Uterus (tissue), 4 donors: ENCODE measurements around the gene LRRC7. TPM values are rescaled to one million over a fixed set of nuclear protein-coding genes. Genes with fewer than 3 reads are reported as not detected.
"Not testable (repeated sequence)": the region's sequence is repeated elsewhere in the genome, so short reads cannot be mapped to it uniquely, and the experiment has no call there.

Source experiments
- DNase-seq, 2 donors: peaks; one replicate each; pipeline ENCODE4 v3.0.0-alpha.2; 2019 to 2020
- H3K27ac ChIP-seq, 2 donors: fragments of 200-600 bp; sonication (generic); 1 replicate in 1 of 2; 2 replicates in 1 of 2; pipeline ENCODE4 v1.5.1; 2016 to 2018
- H3K27me3 ChIP-seq, 2 donors: fragments of 200-600 bp; sonication (generic); one replicate each; pipeline ENCODE4 v1.5.1; 2018 to 2019; ENCODE audit warnings: control low read depth in 1 of 2
- H3K36me3 ChIP-seq, 2 donors: fragments of 200-600 bp; sonication (generic); one replicate each; pipeline ENCODE4 v1.5.1; 2019; ENCODE audit warnings: control low read depth in 1 of 2
- H3K4me1 ChIP-seq, 2 donors: fragments of 200-600 bp; sonication (generic); one replicate each; pipeline ENCODE4 v1.5.1; 2018 to 2019; ENCODE audit warnings: control low read depth in 1 of 2
- H3K4me3 ChIP-seq, 2 donors: fragments of 200-600 bp; sonication (generic); 1 replicate in 1 of 2; 2 replicates in 1 of 2; pipeline ENCODE4 v1.5.1; 2018 to 2019; ENCODE audit warnings: mild to moderate bottlenecking in 1 of 2
- H3K9me3 ChIP-seq, 2 donors: fragments of 200-600 bp; sonication (generic); one replicate each; pipeline ENCODE4 v1.5.1; 2019; ENCODE audit warnings: control low read depth in 1 of 2
- CTCF ChIP-seq, 4 experiments: fragments of 200-600 bp in 2 of 4; fragments of 450-650 bp in 2 of 4; sonication (generic) in 2 of 4; IDR thresholded peaks; one replicate each; pipeline ENCODE4 v1.5.1; 2016 to 2019; ENCODE audit warnings: antibody characterized with exemption in 4 of 4, mild to moderate bottlenecking in 2 of 4, moderate library complexity in 1 of 4
- POLR2A ChIP-seq, 2 donors: fragments of 450-650 bp; IDR thresholded peaks; one replicate each; pipeline ENCODE4 v1.6.1; 2016; ENCODE audit warnings: antibody characterized with exemption in 2 of 2, mild to moderate bottlenecking in 1 of 2, moderate library complexity in 1 of 2
- intact Hi-C: fragments of 100-400 bp; cut with DNase I; formaldehyde crosslinking; loops from one replicate; pipeline ENCODE4 v1.15.1; 2023; ENCODE audit warnings: low total_unique reads
- total RNA-seq, 4 donors: library from RNA; depleted of rRNA in 3 of 4; stranded (reverse); fragments of >200 nt in 3 of 4; gene quantifications; one replicate each; pipeline versions ENCODE4 v1.1.0 to v1.2.4, GENCODE V29; 2014 to 2023
- donor health status: DM: yes; HTN: yes; CAD: no.

LRRC7 gene
- total RNA-seq, 4 donors from 2014 or later: 1.5 to 12.0 TPM; not detected in 2

GRCh38 chr1:69914976-69915765 lies 347.4 kb downstream of the LRRC7 start:
- TF ChIP-seq CTCF (IDR thresholded peaks at IDR 0.05): no peak
- no peak for TF ChIP-seq POLR2A (IDR thresholded peaks at IDR 0.05)
- intact Hi-C loops: no loop called here
- H3K9me3 ChIP-seq: no peaks in the 10 kb centered on the region
- no peaks in the 10 kb centered on the region for H3K4me1 ChIP-seq
- DNase-seq: no peak
- H3K4me3 ChIP-seq: no peak overlapping the region
- no peaks in the 10 kb centered on the region for H3K36me3 ChIP-seq
- no peak overlapping the region for H3K27ac ChIP-seq
- H3K27me3 ChIP-seq: no peaks in the 10 kb centered on the region

- H3K4me1 ChIP-seq: no peaks in the 10 kb centered on the region
- intact Hi-C loops: no loop called here
- TF ChIP-seq CTCF (IDR thresholded peaks at IDR 0.05): no peak
- no peak for TF ChIP-seq POLR2A (IDR thresholded peaks at IDR 0.05)
- H3K27me3 ChIP-seq: no peaks in the 10 kb centered on the region
- no peaks in the 10 kb centered on the region for H3K36me3 ChIP-seq
- H3K9me3 ChIP-seq: no peaks in the 10 kb centered on the region
- no peak overlapping the region for H3K27ac ChIP-seq
- no peak overlapping the region for H3K4me3 ChIP-seq
- DNase-seq: no peak
Observed at GRCh38 chr1:69919129-69919921, 351.6 kb downstream of the LRRC7 start.

GRCh38 chr1:69919922-69920273 lies 352.2 kb downstream of the LRRC7 start:
- intact Hi-C loops: no loop called here
- Histone ChIP-seq H3K9me3 (no peaks in the 10 kb centered on the region), H3K4me3 (no peak overlapping the region), H3K4me1 (no peaks in the 10 kb centered on the region), H3K27ac (no peak overlapping the region), H3K27me3 (no peaks in the 10 kb centered on the region), H3K36me3 (no peaks in the 10 kb centered on the region)
- no peak for DNase-seq
- no peak for TF ChIP-seq POLR2A (IDR thresholded peaks at IDR 0.05)
- no peak for TF ChIP-seq CTCF (IDR thresholded peaks at IDR 0.05)

GRCh38 chr1:69920426-69920825 lies 352.7 kb downstream of the LRRC7 start:
- Histone ChIP-seq H3K9me3 (no peaks in the 10 kb centered on the region), H3K4me3 (no peak overlapping the region), H3K27me3 (no peaks in the 10 kb centered on the region), H3K4me1 (no peaks in the 10 kb centered on the region), H3K27ac (no peak overlapping the region), H3K36me3 (no peaks in the 10 kb centered on the region)
- intact Hi-C loops: no loop called here
- no peak for DNase-seq
- TF ChIP-seq POLR2A (IDR thresholded peaks at IDR 0.05) (no peak), CTCF (IDR thresholded peaks at IDR 0.05) (no peak)

- no peak overlapping the region for H3K27ac ChIP-seq
- no peaks in the 10 kb centered on the region for H3K4me1 ChIP-seq
- intact Hi-C loops: no loop called here
- no peaks in the 10 kb centered on the region for H3K36me3 ChIP-seq
- H3K9me3 ChIP-seq: no peaks in the 10 kb centered on the region
- DNase-seq: no peak
- no peaks in the 10 kb centered on the region for H3K27me3 ChIP-seq
- H3K4me3 ChIP-seq: no peak overlapping the region
- TF ChIP-seq CTCF (IDR thresholded peaks at IDR 0.05) (no peak), POLR2A (IDR thresholded peaks at IDR 0.05) (no peak)
Observed at GRCh38 chr1:69921486-69921885, 353.8 kb downstream of the LRRC7 start.

GRCh38 chr1:69928234-69928633 lies 360.5 kb downstream of the LRRC7 start:
- H3K4me1 ChIP-seq, DNase-seq, H3K27ac ChIP-seq, H3K36me3 ChIP-seq, H3K9me3 ChIP-seq, H3K27me3 ChIP-seq, intact Hi-C loops, H3K4me3 ChIP-seq: not testable (repeated sequence)
